Hematopoietic multipotent progenitor cell treated with erythropoietin and hydrocortisone succinate and interleukin-3 and kit ligand, for 15 days (in vitro differentiated cells): ENCODE measurements around the gene DYNC1H1.

Source experiments
- DNase-seq: peaks from one replicate; pipeline ENCODE4 v3.0.0-alpha.2; 2015; ENCODE audit warnings: low spot score

DYNC1H1 gene

GRCh38 chr14:102089621-102090343 is 125.4 kb downstream of the DYNC1H1 start:
- DNase-seq = no peak

DNA sequence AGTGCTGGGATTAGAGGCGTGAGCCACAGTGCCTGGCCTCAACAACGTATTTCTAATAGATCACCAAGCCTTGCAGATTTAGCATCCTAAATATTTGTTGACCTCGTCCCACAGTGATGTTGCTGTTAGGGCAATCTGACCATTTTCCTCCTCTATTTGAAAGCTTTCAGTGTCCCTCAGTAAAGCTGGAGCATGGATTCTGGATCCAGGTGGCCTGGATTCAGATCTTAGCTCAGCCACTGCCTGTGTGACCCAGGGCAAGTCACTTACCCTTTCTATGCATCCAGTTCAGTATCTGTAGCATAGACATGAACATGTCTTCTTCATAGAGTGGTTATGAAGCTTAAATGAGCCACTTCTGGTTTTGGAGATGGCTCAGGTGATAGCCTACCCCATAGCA is 126.3 kb downstream of the DYNC1H1 start:
- DNase-seq = no peak

GRCh38 chr14:102092806-102093205 is 128.4 kb downstream of the DYNC1H1 start:
- no peak for DNase-seq

- peak; percentile 77 for DNase-seq
Observed at GRCh38 chr14:102094101-102094500, 129.7 kb downstream of the DYNC1H1 start.

- DNase-seq = peak; percentile 35
Observed at GRCh38 chr14:102095231-102095870, 131.0 kb downstream of the DYNC1H1 start.

DNA sequence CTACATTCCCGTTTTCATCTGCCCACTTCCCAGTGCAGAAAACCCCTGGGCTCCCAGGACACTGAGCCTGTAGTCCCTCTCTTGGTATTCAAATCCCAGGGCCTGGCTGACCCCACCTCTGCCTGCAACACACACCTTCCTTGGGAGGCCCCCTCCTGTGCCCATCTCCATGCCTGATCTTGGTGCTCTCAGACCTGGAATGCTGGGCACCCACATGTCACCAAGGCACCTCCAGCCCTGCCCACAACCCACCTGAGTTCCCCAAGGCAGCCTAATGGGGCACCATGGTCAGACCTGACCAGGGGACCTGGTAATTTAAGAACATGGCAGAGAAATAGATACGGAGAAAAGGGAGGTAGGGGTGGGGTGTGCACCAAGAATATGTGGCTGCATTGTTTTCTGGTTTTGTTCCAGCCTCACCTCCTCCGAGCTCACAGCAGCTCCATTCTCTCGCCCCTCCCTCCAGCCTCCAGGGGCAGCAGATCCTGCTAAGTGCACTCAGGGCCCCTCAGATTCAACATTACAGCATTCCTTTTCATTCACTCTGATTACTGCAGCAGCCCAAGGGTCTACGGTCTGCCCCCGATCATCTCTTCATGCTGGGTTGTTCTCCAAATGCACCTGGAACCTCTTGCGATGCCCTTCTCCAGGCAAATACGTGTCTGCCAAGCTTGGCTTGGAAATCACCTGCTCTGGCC is 131.6 kb downstream of the DYNC1H1 start:
- no peak for DNase-seq

DNA sequence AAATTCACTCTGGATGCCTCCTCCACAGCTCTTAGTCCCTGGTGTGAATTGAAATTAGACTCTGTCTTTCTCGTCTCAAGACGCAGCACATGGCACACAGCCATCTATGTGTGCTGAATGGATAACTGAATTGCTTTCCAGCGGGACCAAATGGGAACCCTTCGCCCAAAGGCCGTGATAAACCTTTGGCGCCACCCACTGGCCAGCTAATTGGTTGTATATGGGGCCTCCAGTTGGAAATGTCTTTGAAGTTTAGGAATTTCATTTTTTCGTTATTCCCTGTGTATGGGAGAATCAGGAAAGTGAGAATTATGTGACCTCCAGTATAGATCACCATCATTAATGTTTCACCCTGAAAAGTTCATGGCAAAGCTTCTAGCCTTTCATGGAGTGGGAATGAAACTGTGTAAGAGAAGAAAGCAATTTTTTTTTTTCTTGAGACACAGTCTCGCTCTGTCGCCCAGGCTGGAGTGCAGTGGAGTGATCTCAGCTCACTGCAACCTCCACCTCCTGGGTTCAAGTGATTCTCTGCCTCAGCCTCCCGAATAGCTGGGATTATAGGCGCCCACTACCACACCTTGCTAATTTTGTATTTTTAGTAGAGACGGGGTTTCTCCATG is 132.3 kb downstream of the DYNC1H1 start:
- peak; percentile 82 for DNase-seq

GRCh38 chr14:102097441-102098135 is 133.2 kb downstream of the DYNC1H1 start:
- no peak for DNase-seq

DNA sequence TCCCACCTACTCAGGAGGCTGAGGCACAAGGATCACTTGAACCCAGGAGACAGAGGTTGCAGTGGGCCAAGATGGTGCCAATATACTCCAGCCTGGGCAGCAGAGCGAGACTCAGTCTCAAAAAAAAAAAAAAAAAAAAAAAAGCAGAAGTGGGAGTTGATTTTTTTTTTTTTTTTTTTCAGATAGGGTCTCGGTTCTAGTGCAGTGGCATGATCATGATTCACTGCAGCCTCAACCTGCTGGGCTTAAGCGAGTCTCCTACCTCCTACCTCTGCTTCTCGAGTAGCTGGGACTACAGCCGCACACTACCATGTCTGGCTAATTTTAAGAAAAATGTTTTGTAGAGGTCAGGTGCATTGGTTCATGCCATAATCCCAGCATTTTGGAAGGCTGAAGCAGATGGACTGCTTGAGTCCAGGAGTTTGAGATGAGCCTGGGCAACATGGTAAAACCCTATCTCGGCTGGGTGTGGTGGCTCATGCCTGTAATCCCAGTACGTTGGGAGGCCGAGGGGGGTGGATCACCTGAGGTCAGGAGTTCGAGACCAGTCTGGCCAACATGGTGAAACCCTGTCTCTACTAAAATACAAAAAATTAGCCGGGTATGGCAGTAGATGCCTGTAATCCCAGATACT is 138.8 kb downstream of the DYNC1H1 start:
- no peak for DNase-seq

- no peak for DNase-seq
Observed at GRCh38 chr14:102105369-102105768, 141.0 kb downstream of the DYNC1H1 start.
